Ovary (tissue), 9 donors: Measurements from ENCODE around the gene DIS3L2. TPM values are rescaled to one million over a fixed set of nuclear protein-coding genes. Genes with fewer than 3 reads are reported as not detected.
A peak's percentile ranks its signal among the peaks of the same experiment; 100 is the strongest.

Experiments
- DNase-seq, 5 donors: peaks; one replicate each; pipeline ENCODE4 v3.0.0-alpha.2; 2019 to 2020
- H3K27ac ChIP-seq, 2 donors: fragments of 200-600 bp; one replicate each; pipeline versions ENCODE4 v1.5.1 to v1.8.0; 2019 to 2022
- H3K27me3 ChIP-seq: fragments of 200-600 bp; one replicate; pipeline ENCODE4 v1.8.0; 2022
- H3K36me3 ChIP-seq: fragments of 200-600 bp; sonication (generic); one replicate; pipeline ENCODE4 v1.5.1; 2019
- H3K4me1 ChIP-seq: one replicate; pipeline ENCODE4 v1.8.1; 2013; ENCODE audit warnings: mild to moderate bottlenecking, moderate library complexity; ENCODE audit not compliant: insufficient read depth
- H3K4me3 ChIP-seq: fragments of 200-600 bp; sonication (generic); one replicate; pipeline ENCODE4 v1.5.1; 2017
- H3K9me3 ChIP-seq, 2 donors: fragments of 200-600 bp in 1 of 2; sonication (generic) in 1 of 2; one replicate each; pipeline versions ENCODE4 v1.5.1 to v1.8.1; 2013 to 2019; ENCODE audit warnings: mild to moderate bottlenecking in 1 of 2, moderate library complexity in 1 of 2
- CTCF ChIP-seq, 3 donors: fragments of 450-650 bp in 2 of 3; fragments of 200-600 bp in 1 of 3; IDR thresholded peaks; one replicate each; pipeline versions ENCODE4 v1.5.1 to v1.8.0; 2016 to 2022; ENCODE audit warnings: antibody characterized with exemption in 3 of 3, mild to moderate bottlenecking in 1 of 3
- EP300 ChIP-seq: sonication (generic); formaldehyde crosslinking; IDR thresholded peaks from one replicate; pipeline ENCODE4 v1.6.1; 2017; ENCODE audit warnings: antibody characterized with exemption
- POLR2A ChIP-seq: fragments of 450-650 bp; IDR thresholded peaks from one replicate; pipeline ENCODE4 v1.6.1; 2017; ENCODE audit warnings: antibody characterized with exemption, mild to moderate bottlenecking, moderate library complexity
- WGBS, 3 donors: extraction: QIAGEN DNeasy Blood & Tissue Kit in 1 of 3; methylation state at CpG; one replicate each; pipeline versions ENCODE4 v1.1.5 to v1.1.7; 2013 to 2017; 5-methylcytosine and 5-hydroxymethylcytosine counted together
- intact Hi-C, 4 donors: fragments of 100-400 bp; cut with DNase I; formaldehyde crosslinking; loops; one replicate each; pipeline versions ENCODE4 v1.11.0 to v1.15.1; 2022 to 2023
- polyA plus RNA-seq, 2 donors: library from polyadenylated mRNA; stranded (reverse); fragments of 200-250 nt in 1 of 2; fragments of 350-450 nt in 1 of 2; fragmentation: Illumina TruSeq in 1 of 2; extraction: RNeasy Lipid Tissue Mini Kit (QIAGEN cat#74804) in 1 of 2; gene quantifications; one replicate each; pipeline ENCODE4 v1.2.3, GENCODE V29; 2013 to 2014
- total RNA-seq, 7 donors: library from RNA; depleted of rRNA in 2 of 7; stranded (reverse); fragments of >200 nt in 2 of 7; fragmentation: NEBNext Ultra II Directional in 3 of 7; extraction: Animal tissue kit (Norgen Biotek cat#: 25700) in 3 of 7; gene quantifications; one replicate each; pipeline versions ENCODE4 v1.1.0 to v1.2.4, GENCODE V29; 2016 to 2023
- donor health status: DM: no; HTN: no; CAD: no; lungs with moderate emphysema.
- donor health status: DM: no; HTN: no; CAD: no.
- donor health status: Bipolar disorder and iron deficiency.
- donor health status: DM: yes; HTN: yes; CAD: no.
- donor health status: DM: no; HTN: no; CAD: no.
- donor health status: DM: yes; HTN: yes; CAD: no.

The DIS3L2 gene
- total and polyA plus RNA-seq, 9 donors = 18.2 to 52.0 (median 32.8) TPM

GRCh38 chr2:231931481-231931915 is 30.0 kb upstream of the DIS3L2 start:
- Histone ChIP-seq H3K4me1 (peaks cover 1% of the 10 kb centered on the region), H3K27me3 (no peaks in the 10 kb centered on the region), H3K4me3 (no peak overlapping the region), H3K27ac (no peak overlapping the region), H3K36me3 (no peaks in the 10 kb centered on the region), H3K9me3 (no peaks in the 10 kb centered on the region)
- WGBS, 3 donors = 79 to 91% (median 91%) methylated on average over 7 of the region's 7 CpGs
- DNase-seq = no peak
- intact Hi-C loops = no loop called here
- TF ChIP-seq EP300 (no peak), POLR2A (no peak), CTCF (IDR thresholded peaks at IDR 0.05) (no peak)

- WGBS, 3 donors = 88 to 96% (median 93%) methylated on average over 3 of the region's 3 CpGs
- Histone ChIP-seq H3K4me3 (no peak overlapping the region), H3K4me1 (no peaks in the 10 kb centered on the region), H3K27me3 (no peaks in the 10 kb centered on the region), H3K27ac (no peak overlapping the region), H3K36me3 (no peaks in the 10 kb centered on the region), H3K9me3 (no peaks in the 10 kb centered on the region)
- no peak for DNase-seq
- intact Hi-C loops = no loop called here
- TF ChIP-seq POLR2A (no peak), CTCF (IDR thresholded peaks at IDR 0.05) (no peak), EP300 (no peak)
Measured at GRCh38 chr2:231932711-231932970, 28.9 kb upstream of the DIS3L2 start.

GRCh38 chr2:231932985-231933915 is 28.3 kb upstream of the DIS3L2 start:
- H3K4me1 ChIP-seq = no peaks in the 10 kb centered on the region
- no peaks in the 10 kb centered on the region for H3K36me3 ChIP-seq
- no peak for TF ChIP-seq EP300
- no peak for TF ChIP-seq CTCF (IDR thresholded peaks at IDR 0.05)
- TF ChIP-seq POLR2A = no peak
- intact Hi-C loops = no loop called here
- H3K27ac ChIP-seq = no peak overlapping the region
- no peaks in the 10 kb centered on the region for H3K9me3 ChIP-seq
- WGBS, 3 donors = 89 to 91% (median 90%) methylated on average over 15 of the region's 15 CpGs
- no peak for DNase-seq
- no peaks in the 10 kb centered on the region for H3K27me3 ChIP-seq
- no peak overlapping the region for H3K4me3 ChIP-seq

- H3K27me3 ChIP-seq = no peaks in the 10 kb centered on the region
- no peaks in the 10 kb centered on the region for H3K9me3 ChIP-seq
- peak in 1 of 5 donors; percentile 53 for DNase-seq
- intact Hi-C loops = no loop called here
- no peaks in the 10 kb centered on the region for H3K4me1 ChIP-seq
- H3K27ac ChIP-seq = no peak overlapping the region
- H3K36me3 ChIP-seq = no peaks in the 10 kb centered on the region
- no peak overlapping the region for H3K4me3 ChIP-seq
- no peak for TF ChIP-seq EP300
- no peak for TF ChIP-seq CTCF (IDR thresholded peaks at IDR 0.05)
- TF ChIP-seq POLR2A = no peak
- 58 to 87% (median 64%) methylated on average over 12 to 13 of the region's 13 CpGs for WGBS, 3 donors
Measured at GRCh38 chr2:231933916-231934401, 27.6 kb upstream of the DIS3L2 start.
